GM12865 (cell line): ENCODE results near the gene FASTK.

Experiments
- DNase-seq: peaks from one replicate; pipeline ENCODE4 v3.0.0; 2010; ENCODE audit warnings: low read depth
- H3K4me3 ChIP-seq: 2 replicates; pipeline ENCODE4 v1.5.1; 2011; ENCODE audit warnings: mild to moderate bottlenecking, low read depth, low read length, control low read depth
- CTCF ChIP-seq: IDR thresholded peaks from 2 replicates; pipeline ENCODE4 v1.5.1; 2011; ENCODE audit warnings: low read length, control low read depth, low read depth, inconsistent platforms; ENCODE audit not compliant: insufficient read depth; ENCODE audit errors: missing control alignments

The FASTK gene

DNA sequence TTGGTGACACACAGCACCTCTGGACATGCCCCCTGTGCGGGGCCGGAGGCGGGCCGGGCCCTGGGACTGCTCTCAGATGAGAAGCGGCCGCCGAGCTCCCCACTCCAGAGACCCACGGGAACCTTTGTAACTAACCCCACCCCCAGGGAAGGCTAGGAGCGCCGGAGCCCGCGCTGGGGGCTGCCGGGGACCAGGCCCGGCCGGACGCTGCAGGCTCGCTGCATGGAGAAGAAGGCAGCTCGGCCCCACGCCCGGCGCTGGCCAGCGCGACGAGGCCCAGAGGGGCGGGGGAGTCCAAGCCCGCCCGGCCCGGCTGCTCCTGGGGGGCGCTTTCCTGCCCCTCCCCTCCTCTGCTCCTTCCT lies 42.2 kb upstream of the FASTK start:
- TF ChIP-seq CTCF: no peak
- H3K4me3 ChIP-seq: no peak overlapping the region
- no peak for DNase-seq

- TF ChIP-seq CTCF: no peak
- no peak for DNase-seq
- H3K4me3 ChIP-seq: no peak overlapping the region
Measured at GRCh38 chr7:151122276-151122675, 41.7 kb upstream of the FASTK start.

- DNase-seq: no peak
- H3K4me3 ChIP-seq: no peak overlapping the region
- TF ChIP-seq CTCF: no peak
Measured at GRCh38 chr7:151121380-151122170, 41.0 kb upstream of the FASTK start.

DNA sequence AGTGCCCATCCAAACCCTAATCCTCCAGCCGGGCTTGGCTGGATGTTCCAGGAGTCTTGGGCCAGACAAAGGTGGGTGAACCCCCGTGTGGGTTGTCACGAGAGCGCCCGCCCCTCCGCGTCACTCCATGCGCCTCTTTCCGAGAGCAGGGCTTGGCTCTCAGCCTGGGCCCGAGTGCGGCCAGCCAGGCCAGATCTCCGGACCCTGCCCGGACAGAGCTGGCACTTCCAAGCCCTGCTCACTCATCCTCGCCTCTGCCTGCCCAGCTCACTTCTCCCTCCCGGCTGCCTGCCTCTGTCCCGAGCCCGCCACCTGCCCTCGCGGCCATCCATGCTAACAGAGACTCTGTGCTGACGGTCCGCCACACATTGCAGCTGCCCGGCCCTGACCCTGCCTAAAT lies 40.3 kb upstream of the FASTK start:
- no peak for TF ChIP-seq CTCF
- no peak overlapping the region for H3K4me3 ChIP-seq
- DNase-seq: no peak

- no peak for TF ChIP-seq CTCF
- no peak overlapping the region for H3K4me3 ChIP-seq
- DNase-seq: no peak
Measured at GRCh38 chr7:151119902-151120301, 39.3 kb upstream of the FASTK start.

DNA sequence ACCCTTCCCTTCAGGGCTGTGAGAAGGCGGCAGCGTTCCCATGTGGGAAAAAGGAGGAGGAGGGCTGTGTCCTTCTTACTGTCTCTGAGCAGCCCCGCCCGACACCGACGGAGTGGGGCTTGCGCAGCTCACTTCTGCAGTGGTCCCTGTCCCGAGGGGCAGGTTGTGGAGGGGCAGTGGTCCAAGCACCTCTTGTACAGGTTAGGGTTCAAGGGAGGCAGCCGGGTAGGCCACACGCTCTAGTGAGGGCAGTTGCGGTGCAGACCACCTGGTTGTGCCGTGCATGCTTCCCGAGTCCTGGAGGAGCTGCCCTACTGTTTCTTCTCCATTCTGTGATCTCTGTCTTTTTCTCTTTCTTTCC lies 38.4 kb upstream of the FASTK start:
- no peak overlapping the region for H3K4me3 ChIP-seq
- DNase-seq: no peak
- no peak for TF ChIP-seq CTCF

GRCh38 chr7:151118108-151119054 lies 37.8 kb upstream of the FASTK start:
- no peak for TF ChIP-seq CTCF
- DNase-seq: no peak
- no peak overlapping the region for H3K4me3 ChIP-seq
